HCT116 (cell line): ENCODE measurements around the gene ATN1.

Source experiments
- CEBPB ChIP-seq: IDR thresholded peaks from 2 replicates; pipeline ENCODE4 v1.6.1; 2012; ENCODE audit warnings: low read depth
- CTCF ChIP-seq, 3 experiments: fragments of 200-600 bp in 1 of 3; sonication (generic) in 1 of 3; IDR thresholded peaks in 2 of 3; conservative IDR thresholded peaks in 1 of 3; 2 replicates each; pipeline ENCODE4 v1.5.1; 2012 to 2017; ENCODE audit warnings: low read depth in 2 of 3, low read length in 2 of 3, antibody characterized with exemption in 1 of 3, borderline replicate concordance in 1 of 3, control low read depth in 1 of 3, mild to moderate bottlenecking in 1 of 3, mixed read lengths in 1 of 3, mixed run types in 1 of 3, moderate library complexity in 1 of 3; ENCODE audit not compliant: insufficient read depth in 1 of 3
- ELF1 ChIP-seq: IDR thresholded peaks from 2 replicates; pipeline ENCODE4 v1.6.1; 2012; ENCODE audit warnings: low read depth, borderline replicate concordance
- EZH2 ChIP-seq: fragments of 200-600 bp; sonication (generic); IDR thresholded peaks from 2 replicates; pipeline ENCODE4 v1.6.1; 2017; ENCODE audit warnings: antibody characterized with exemption, mixed run types
- JUND ChIP-seq: IDR thresholded peaks from 2 replicates; pipeline ENCODE4 v1.6.1; 2012
- MAX ChIP-seq: IDR thresholded peaks from 2 replicates; pipeline ENCODE4 v1.6.1; 2012
- POLR2A ChIP-seq: IDR thresholded peaks from 2 replicates; pipeline ENCODE4 v1.7.0; 2011; ENCODE audit warnings: borderline replicate concordance; ENCODE audit not compliant: insufficient read depth, insufficient read length; ENCODE audit errors: extremely low read depth
- POLR2AphosphoS5 ChIP-seq: IDR thresholded peaks from 2 replicates; pipeline ENCODE4 v1.6.1; 2011; ENCODE audit warnings: mild to moderate bottlenecking, low read depth, low read length, moderate library complexity
- SIN3A ChIP-seq: IDR thresholded peaks from 2 replicates; pipeline ENCODE4 v1.6.1; 2012; ENCODE audit warnings: low read depth
- TCF7L2 ChIP-seq: IDR thresholded peaks from 2 replicates; pipeline ENCODE4 v1.7.0; 2011; ENCODE audit warnings: borderline replicate concordance, inconsistent platforms; ENCODE audit not compliant: insufficient read depth, insufficient read length; ENCODE audit errors: extremely low read depth
- YY1 ChIP-seq: IDR thresholded peaks from 2 replicates; pipeline ENCODE4 v1.6.1; 2011; ENCODE audit warnings: low read length, low read depth, moderate library complexity, mild to moderate bottlenecking; ENCODE audit not compliant: insufficient replicate concordance; ENCODE audit errors: extremely low read depth
- ZFX ChIP-seq: fragments of 450-650 bp; IDR thresholded peaks from 2 replicates; pipeline ENCODE4 v1.6.1; 2017
- ZNF274 ChIP-seq: fragments of 200-500 bp; sonication (Bioruptor generic); IDR thresholded peaks from 2 replicates; pipeline ENCODE4 v1.6.1; 2014; ENCODE audit warnings: mild to moderate bottlenecking, low read depth, low read length, inconsistent platforms

DNA sequence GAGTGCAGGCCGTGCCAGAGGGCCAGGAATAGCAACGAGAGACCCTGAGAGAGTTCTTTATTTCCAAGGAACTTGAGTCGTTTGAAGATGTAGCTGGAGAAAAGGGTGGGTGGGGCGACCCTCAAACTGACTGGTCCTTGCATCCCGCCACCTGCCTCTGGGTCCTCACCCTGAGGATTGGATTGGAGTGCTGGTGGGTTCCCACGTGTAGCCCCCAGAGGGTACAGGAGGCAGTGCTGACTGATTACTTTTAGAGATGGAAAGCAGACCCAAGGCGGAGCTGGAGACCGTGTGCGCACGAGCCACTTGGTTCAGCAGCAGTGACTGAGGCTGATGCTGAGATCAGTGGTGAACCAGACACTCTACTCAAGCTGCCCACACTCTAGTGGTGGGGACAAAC lies 49.9 kb downstream of the ATN1 start:
- TF ChIP-seq MAX (no peak), CTCF (IDR thresholded peaks at IDR 0.05 in 2 of 3, conservative IDR thresholded peaks at IDR 0.05 in 1 of 3; ENCODE audit: borderline replicate concordance in 1 of 3, insufficient read depth in 1 of 3, low read depth in 2 of 3, low read length in 2 of 3) (no peak), POLR2AphosphoS5 (no peak), EZH2 (no peak), POLR2A (no peak), ELF1 (no peak), JUND (no peak), SIN3A (no peak), CEBPB (no peak), YY1 (no peak), TCF7L2 (no peak), ZNF274 (no peak), ZFX (no peak)
